Activated T-cell treated with anti-CD3 and anti-CD28 coated beads for 24 hours (primary cell): ENCODE data around the gene ZCCHC9.

Experiments used
- DNase-seq: peaks from one replicate; pipeline ENCODE4 v3.0.0-alpha.2; 2020; ENCODE audit warnings: low read depth

Gene ZCCHC9

GRCh38 chr5:81359108-81359507 is 57.7 kb downstream of the ZCCHC9 start:
- DNase-seq = no peak

GRCh38 chr5:81359881-81360280 is 58.5 kb downstream of the ZCCHC9 start:
- DNase-seq = no peak

- no peak for DNase-seq
These were observed 59.3 kb downstream of the ZCCHC9 start for GRCh38 chr5:81360640-81361039.

- no peak for DNase-seq
These were observed 60.2 kb downstream of the ZCCHC9 start for GRCh38 chr5:81361600-81361999.
